Lower leg skin (tissue), 3 donors: ENCODE data around the gene CELF1.

Source experiments
- CTCF ChIP-seq, 3 donors: fragments of 450-650 bp; IDR thresholded peaks; one replicate each; pipeline ENCODE4 v1.5.1; 2016; ENCODE audit warnings: antibody characterized with exemption in 3 of 3, mild to moderate bottlenecking in 3 of 3, moderate library complexity in 2 of 3
- POLR2A ChIP-seq, 2 donors: fragments of 450-650 bp; IDR thresholded peaks; one replicate each; pipeline ENCODE4 v1.6.1; 2016 to 2017; ENCODE audit warnings: antibody characterized with exemption in 2 of 2, mild to moderate bottlenecking in 1 of 2, moderate library complexity in 1 of 2

GRCh38 chr11:47566149-47566698, 13.3 kb upstream of the CELF1 start:
- TF ChIP-seq CTCF (IDR thresholded peaks at IDR 0.05) (no peak), POLR2A (IDR thresholded peaks at IDR 0.05) (no peak)
